HepG2 (cell line): Measurements from ENCODE around the gene STRIP1. TPM values are rescaled to one million over a fixed set of nuclear protein-coding genes. Genes with fewer than 3 reads are reported as not detected.

Experiments used
- CBX1 ChIP-seq: IDR thresholded peaks from one replicate; pipeline ENCODE4 v1.6.1; 2016; ENCODE audit warnings: antibody characterized with exemption, low read depth
- CCDC6 ChIP-seq: sonication (generic); formaldehyde crosslinking; IDR thresholded peaks from 2 replicates; pipeline ENCODE4 v1.8.1; 2022; ENCODE audit warnings: mild to moderate bottlenecking, missing genetic modification reagents, moderate library complexity
- E2F5 ChIP-seq: sonication (generic); formaldehyde crosslinking; conservative IDR thresholded peaks from 2 replicates; pipeline ENCODE4 v1.4.0; 2020; ENCODE audit warnings: missing genetic modification reagents
- KLF12 ChIP-seq: sonication (generic); formaldehyde crosslinking; IDR thresholded peaks from 2 replicates; pipeline ENCODE4 v1.4.0; 2020; ENCODE audit warnings: missing genetic modification reagents, borderline replicate concordance
- MTA3 ChIP-seq: sonication (generic); formaldehyde crosslinking; IDR thresholded peaks from 2 replicates; pipeline ENCODE4 v1.4.0; 2020; ENCODE audit warnings: missing genetic modification reagents
- NFKB2 ChIP-seq: sonication (generic); formaldehyde crosslinking; IDR thresholded peaks from 2 replicates; pipeline ENCODE4 v1.4.0; 2020; ENCODE audit warnings: missing genetic modification reagents, borderline replicate concordance
- REL ChIP-seq: sonication (generic); formaldehyde crosslinking; conservative IDR thresholded peaks from 2 replicates; pipeline ENCODE4 v1.8.0; 2022; ENCODE audit warnings: mild to moderate bottlenecking, missing genetic modification reagents, moderate library complexity
- SKI ChIP-seq: fragments of 450-650 bp; IDR thresholded peaks from one replicate; pipeline ENCODE4 v1.6.1; 2018; ENCODE audit warnings: mild to moderate bottlenecking; ENCODE audit not compliant: partially characterized antibody
- ZBTB39 ChIP-seq: sonication (generic); formaldehyde crosslinking; IDR thresholded peaks from 2 replicates; pipeline ENCODE4 v1.5.0; 2020; ENCODE audit warnings: missing genetic modification reagents
- ZFP82 ChIP-seq: sonication (generic); formaldehyde crosslinking; IDR thresholded peaks from 2 replicates; pipeline ENCODE4 v1.5.1; 2020; ENCODE audit warnings: mild to moderate bottlenecking, missing genetic modification reagents, borderline replicate concordance
- ZFP90 ChIP-seq: sonication (generic); formaldehyde crosslinking; IDR thresholded peaks from 2 replicates; pipeline ENCODE4 v1.8.0; 2022; ENCODE audit warnings: missing genetic modification reagents, mild to moderate bottlenecking, inconsistent platforms, borderline replicate concordance
- ZFYVE20 ChIP-seq: sonication (generic); formaldehyde crosslinking; IDR thresholded peaks from 2 replicates; pipeline ENCODE4 v1.8.0; 2023; ENCODE audit warnings: low read depth, mild to moderate bottlenecking, moderate library complexity, missing genetic modification reagents, borderline replicate concordance
- ZNF383 ChIP-seq: sonication (generic); formaldehyde crosslinking; IDR thresholded peaks from 2 replicates; pipeline ENCODE4 v1.4.0; 2020; ENCODE audit warnings: missing genetic modification reagents, mild to moderate bottlenecking, borderline replicate concordance
- ZNF556 ChIP-seq: sonication (generic); formaldehyde crosslinking; IDR thresholded peaks from 2 replicates; pipeline ENCODE4 v1.4.0; 2020; ENCODE audit warnings: mild to moderate bottlenecking, missing genetic modification reagents, borderline replicate concordance
- ZNF605 ChIP-seq: sonication (generic); formaldehyde crosslinking; IDR thresholded peaks from 2 replicates; pipeline ENCODE4 v1.8.0; 2022; ENCODE audit warnings: mild to moderate bottlenecking, missing genetic modification reagents
- ZNF619 ChIP-seq: sonication (generic); formaldehyde crosslinking; IDR thresholded peaks from 2 replicates; pipeline ENCODE4 v1.4.0; 2020; ENCODE audit warnings: mild to moderate bottlenecking, missing genetic modification reagents
- ZNF644 ChIP-seq: IDR thresholded peaks from 2 replicates; pipeline ENCODE4 v1.6.1; 2016; ENCODE audit warnings: low read depth
- ZNF674 ChIP-seq: sonication (generic); formaldehyde crosslinking; IDR thresholded peaks from 2 replicates; pipeline ENCODE4 v1.5.0; 2020; ENCODE audit warnings: low read depth, mild to moderate bottlenecking, missing genetic modification reagents
- ZNF720 ChIP-seq: sonication (generic); formaldehyde crosslinking; IDR thresholded peaks from 2 replicates; pipeline ENCODE4 v1.4.0; 2020; ENCODE audit warnings: missing genetic modification reagents
- polyA plus RNA-seq, 8 experiments: library from polyadenylated mRNA; depleted of rRNA in 3 of 8; stranded (reverse) in 7 of 8; unstranded in 1 of 8; fragments of >200 nt; fragmentation: Illumina TruSeq in 4 of 8; extraction: Trizol in 4 of 8; gene quantifications; 2 replicates each; pipeline versions ENCODE4 v1.2.1 to v1.2.3, GENCODE V29; 2011 to 2016; ENCODE audit warnings: low read depth in 4 of 8, missing spikeins in 1 of 8, mixed read lengths in 1 of 8; ENCODE audit not compliant: insufficient read depth in 1 of 8
- total RNA-seq, 5 experiments: library from RNA; depleted of rRNA; stranded (reverse); fragments of >200 nt; fragmentation: Illumina TruSeq; extraction: Trizol; gene quantifications; 2 replicates each; pipeline ENCODE4 v1.2.3, GENCODE V29; 2016; ENCODE audit warnings: low read depth in 1 of 5
- TF ChIP-seq, protein P1 (sequence below): sonication (generic); formaldehyde crosslinking; IDR thresholded peaks from 2 replicates; pipeline ENCODE4 v1.4.0; 2020; ENCODE audit warnings: mild to moderate bottlenecking, missing genetic modification reagents
- TF ChIP-seq, protein P2 (sequence below): sonication (generic); formaldehyde crosslinking; conservative IDR thresholded peaks from 2 replicates; pipeline ENCODE4 v1.8.0; 2022; ENCODE audit warnings: low read depth, missing genetic modification reagents

The STRIP1 gene
- total and polyA plus RNA-seq, 2 of the 13 experiments (the other 11 are each of a cell fraction or from before 2014, with no cell fraction given) = 20.9 to 27.9 TPM

- no peak for TF ChIP-seq ZBTB39 (CRISPR knock-in tag)
- no peak for TF ChIP-seq ZNF674 (CRISPR knock-in tag)
- TF ChIP-seq, protein P1, sequence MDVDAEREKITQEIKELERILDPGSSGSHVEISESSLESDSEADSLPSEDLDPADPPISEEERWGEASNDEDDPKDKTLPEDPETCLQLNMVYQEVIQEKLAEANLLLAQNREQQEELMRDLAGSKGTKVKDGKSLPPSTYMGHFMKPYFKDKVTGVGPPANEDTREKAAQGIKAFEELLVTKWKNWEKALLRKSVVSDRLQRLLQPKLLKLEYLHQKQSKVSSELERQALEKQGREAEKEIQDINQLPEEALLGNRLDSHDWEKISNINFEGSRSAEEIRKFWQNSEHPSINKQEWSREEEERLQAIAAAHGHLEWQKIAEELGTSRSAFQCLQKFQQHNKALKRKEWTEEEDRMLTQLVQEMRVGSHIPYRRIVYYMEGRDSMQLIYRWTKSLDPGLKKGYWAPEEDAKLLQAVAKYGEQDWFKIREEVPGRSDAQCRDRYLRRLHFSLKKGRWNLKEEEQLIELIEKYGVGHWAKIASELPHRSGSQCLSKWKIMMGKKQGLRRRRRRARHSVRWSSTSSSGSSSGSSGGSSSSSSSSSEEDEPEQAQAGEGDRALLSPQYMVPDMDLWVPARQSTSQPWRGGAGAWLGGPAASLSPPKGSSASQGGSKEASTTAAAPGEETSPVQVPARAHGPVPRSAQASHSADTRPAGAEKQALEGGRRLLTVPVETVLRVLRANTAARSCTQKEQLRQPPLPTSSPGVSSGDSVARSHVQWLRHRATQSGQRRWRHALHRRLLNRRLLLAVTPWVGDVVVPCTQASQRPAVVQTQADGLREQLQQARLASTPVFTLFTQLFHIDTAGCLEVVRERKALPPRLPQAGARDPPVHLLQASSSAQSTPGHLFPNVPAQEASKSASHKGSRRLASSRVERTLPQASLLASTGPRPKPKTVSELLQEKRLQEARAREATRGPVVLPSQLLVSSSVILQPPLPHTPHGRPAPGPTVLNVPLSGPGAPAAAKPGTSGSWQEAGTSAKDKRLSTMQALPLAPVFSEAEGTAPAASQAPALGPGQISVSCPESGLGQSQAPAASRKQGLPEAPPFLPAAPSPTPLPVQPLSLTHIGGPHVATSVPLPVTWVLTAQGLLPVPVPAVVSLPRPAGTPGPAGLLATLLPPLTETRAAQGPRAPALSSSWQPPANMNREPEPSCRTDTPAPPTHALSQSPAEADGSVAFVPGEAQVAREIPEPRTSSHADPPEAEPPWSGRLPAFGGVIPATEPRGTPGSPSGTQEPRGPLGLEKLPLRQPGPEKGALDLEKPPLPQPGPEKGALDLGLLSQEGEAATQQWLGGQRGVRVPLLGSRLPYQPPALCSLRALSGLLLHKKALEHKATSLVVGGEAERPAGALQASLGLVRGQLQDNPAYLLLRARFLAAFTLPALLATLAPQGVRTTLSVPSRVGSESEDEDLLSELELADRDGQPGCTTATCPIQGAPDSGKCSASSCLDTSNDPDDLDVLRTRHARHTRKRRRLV (CRISPR knock-in tag) = no peak
- TF ChIP-seq ZNF383 (CRISPR knock-in tag) = no peak
- TF ChIP-seq MTA3 = no peak
- no peak for TF ChIP-seq CBX1
- no peak for TF ChIP-seq CCDC6 (CRISPR knock-in tag)
- no peak for TF ChIP-seq ZNF619 (CRISPR knock-in tag)
- TF ChIP-seq ZNF556 = no peak
- no peak for TF ChIP-seq SKI
- TF ChIP-seq REL (CRISPR knock-in tag) = no peak
- no peak for TF ChIP-seq E2F5 (CRISPR knock-in tag)
- no peak for TF ChIP-seq ZFP82 (CRISPR knock-in tag)
- no peak for TF ChIP-seq ZNF605
- TF ChIP-seq NFKB2 (CRISPR knock-in tag) = no peak
- TF ChIP-seq, protein P2, sequence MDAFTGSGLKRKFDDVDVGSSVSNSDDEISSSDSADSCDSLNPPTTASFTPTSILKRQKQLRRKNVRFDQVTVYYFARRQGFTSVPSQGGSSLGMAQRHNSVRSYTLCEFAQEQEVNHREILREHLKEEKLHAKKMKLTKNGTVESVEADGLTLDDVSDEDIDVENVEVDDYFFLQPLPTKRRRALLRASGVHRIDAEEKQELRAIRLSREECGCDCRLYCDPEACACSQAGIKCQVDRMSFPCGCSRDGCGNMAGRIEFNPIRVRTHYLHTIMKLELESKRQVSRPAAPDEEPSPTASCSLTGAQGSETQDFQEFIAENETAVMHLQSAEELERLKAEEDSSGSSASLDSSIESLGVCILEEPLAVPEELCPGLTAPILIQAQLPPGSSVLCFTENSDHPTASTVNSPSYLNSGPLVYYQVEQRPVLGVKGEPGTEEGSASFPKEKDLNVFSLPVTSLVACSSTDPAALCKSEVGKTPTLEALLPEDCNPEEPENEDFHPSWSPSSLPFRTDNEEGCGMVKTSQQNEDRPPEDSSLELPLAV = no peak
- TF ChIP-seq ZFYVE20 (CRISPR knock-in tag) = no peak
- TF ChIP-seq ZNF644 = no peak
- no peak for TF ChIP-seq ZNF720 (CRISPR knock-in tag)
- TF ChIP-seq KLF12 (CRISPR knock-in tag) = no peak
- 0 out of 2 replicates have a peak, but pooled peaks have one; percentile 26 for TF ChIP-seq ZFP90
Observed at GRCh38 chr1:110003747-110004428, 30.5 kb upstream of the STRIP1 start (continued).
